Measurements from ENCODE around the gene KRT33A. TPM values are rescaled to one million over a fixed set of nuclear protein-coding genes. Genes with fewer than 3 reads are reported as not detected.
"Not testable (repeated sequence)": the region's sequence is repeated elsewhere in the genome, so short reads cannot be mapped to it uniquely, and the experiment has no call there.

KRT33A gene
- total RNA-seq, 1 donor from 2014 or later = not detected

DNA sequence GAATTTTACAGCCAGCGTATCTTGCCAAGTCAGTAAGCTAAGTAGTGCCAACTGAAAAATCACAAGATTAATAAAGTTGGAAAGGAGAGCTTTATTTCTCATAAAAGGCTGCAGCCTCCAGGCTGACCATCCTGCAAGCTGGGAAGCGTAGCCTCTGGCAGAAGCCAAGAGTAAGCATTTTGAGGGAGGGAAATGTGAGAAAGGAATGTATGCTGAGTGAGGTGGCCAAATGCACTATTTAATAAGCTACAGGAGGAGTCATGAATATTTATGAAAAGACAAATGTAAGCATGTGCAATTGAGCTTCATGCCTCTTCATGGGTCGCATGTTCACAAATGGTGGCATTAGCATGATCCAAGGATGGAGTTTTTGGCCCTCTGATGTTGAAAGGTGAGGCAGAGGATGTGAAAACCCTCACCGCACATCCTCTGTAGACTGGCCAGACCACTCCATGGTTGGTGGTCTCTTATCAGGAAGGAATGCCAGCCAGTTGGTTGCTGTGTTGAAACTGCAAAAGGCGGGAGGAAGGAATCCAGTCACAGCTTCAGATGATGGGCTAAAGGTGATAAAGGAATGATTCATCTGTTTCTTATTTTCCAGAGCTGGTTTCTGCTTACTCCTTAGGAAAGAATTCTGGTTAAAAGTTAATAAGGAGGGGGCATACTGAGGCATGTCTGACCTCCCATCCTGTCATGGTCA, 9.8 kb upstream of the KRT33A start:
- no peak overlapping the region for H3K4me3 ChIP-seq (ENCODE audit: low read depth, low read length)
- TF ChIP-seq, protein P1, sequence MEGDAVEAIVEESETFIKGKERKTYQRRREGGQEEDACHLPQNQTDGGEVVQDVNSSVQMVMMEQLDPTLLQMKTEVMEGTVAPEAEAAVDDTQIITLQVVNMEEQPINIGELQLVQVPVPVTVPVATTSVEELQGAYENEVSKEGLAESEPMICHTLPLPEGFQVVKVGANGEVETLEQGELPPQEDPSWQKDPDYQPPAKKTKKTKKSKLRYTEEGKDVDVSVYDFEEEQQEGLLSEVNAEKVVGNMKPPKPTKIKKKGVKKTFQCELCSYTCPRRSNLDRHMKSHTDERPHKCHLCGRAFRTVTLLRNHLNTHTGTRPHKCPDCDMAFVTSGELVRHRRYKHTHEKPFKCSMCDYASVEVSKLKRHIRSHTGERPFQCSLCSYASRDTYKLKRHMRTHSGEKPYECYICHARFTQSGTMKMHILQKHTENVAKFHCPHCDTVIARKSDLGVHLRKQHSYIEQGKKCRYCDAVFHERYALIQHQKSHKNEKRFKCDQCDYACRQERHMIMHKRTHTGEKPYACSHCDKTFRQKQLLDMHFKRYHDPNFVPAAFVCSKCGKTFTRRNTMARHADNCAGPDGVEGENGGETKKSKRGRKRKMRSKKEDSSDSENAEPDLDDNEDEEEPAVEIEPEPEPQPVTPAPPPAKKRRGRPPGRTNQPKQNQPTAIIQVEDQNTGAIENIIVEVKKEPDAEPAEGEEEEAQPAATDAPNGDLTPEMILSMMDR (conservative IDR thresholded peaks at IDR 0.05; ENCODE audit: low read depth, low read length) = no peak
- DNase-seq (ENCODE audit: low read depth) = peak; percentile 80

DNA sequence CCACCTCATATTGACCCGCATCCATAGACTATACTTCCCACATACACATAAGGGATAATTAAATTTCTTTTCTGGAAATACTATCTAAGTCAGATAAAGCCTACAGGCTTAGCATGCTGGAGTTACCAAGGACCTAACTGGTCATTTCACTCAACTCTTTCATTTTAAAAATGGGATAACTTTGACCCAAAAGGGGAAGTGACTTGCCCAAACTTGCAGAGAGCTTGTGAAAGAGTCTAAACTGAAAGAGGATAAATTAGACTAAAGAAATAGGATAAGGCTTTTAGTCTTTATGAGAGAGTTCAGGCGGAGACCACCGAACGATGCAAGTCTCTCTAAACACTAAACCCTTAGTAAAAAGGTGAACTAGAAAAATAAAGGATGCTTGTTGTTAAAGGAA, 3.9 kb upstream of the KRT33A start:
- no peak overlapping the region for H3K4me3 ChIP-seq (ENCODE audit: low read depth, low read length)
- TF ChIP-seq, protein P1 (conservative IDR thresholded peaks at IDR 0.05; ENCODE audit: low read depth, low read length) = no peak
- DNase-seq (ENCODE audit: low read depth) = no peak

DNA sequence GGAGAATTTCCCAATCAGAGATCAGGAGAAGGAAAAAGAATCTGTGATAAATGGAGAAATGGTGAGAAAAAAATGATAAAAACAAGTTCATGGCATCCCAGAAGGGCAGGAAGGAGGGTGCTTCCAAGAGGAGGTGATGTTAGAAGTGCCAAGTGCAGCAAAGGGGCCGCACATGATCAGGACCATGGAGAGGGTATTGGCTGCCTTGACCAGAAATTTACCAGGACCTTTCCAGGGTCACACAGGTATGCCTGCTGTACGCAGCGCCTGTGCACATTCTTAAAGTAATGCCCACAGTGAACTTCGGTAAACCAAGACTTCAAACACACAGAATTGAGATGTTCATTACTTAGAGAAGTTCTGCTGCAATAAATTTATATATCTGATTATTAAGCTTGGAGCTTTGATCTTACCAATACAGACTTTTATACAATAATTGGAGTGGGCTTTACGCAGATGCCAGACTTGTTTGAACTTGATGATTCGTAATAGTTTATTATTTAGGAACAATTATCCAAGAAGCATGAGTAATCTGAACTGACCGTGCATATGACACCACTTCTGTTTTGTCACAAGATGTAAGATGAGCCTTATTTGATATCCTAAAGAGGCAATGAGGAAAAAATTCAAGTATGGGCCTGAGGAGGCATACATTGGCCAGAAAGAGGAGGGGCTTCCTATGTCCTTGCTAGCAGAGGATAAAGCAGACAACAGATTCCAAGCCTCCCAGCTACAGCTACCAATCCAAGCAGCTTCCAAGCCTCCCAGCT, 2.2 kb upstream of the KRT33A start:
- TF ChIP-seq, protein P1 (conservative IDR thresholded peaks at IDR 0.05; ENCODE audit: low read depth, low read length) = no peak
- no peak overlapping the region for H3K4me3 ChIP-seq (ENCODE audit: low read depth, low read length)
- DNase-seq (ENCODE audit: low read depth) = no peak

DNA sequence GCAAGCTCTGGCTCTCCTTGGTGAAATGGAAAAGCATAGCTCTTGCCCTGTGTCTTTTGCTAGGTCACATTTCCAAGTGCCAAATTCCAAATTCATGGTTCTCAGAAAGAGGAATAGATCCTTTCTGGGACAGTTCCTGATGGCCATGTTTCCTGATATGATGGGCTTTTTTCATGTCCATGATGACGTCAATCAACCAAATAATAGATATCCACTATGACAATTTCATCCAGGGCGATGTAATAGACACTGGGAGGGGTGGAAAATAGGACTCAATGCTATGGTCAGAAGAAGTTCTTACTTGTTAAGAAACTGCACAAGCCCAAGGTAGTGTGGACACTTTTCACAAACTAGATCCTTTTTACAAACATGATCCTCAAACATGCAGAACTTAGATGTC, 549 bp upstream of the KRT33A start:
- TF ChIP-seq, protein P1 (conservative IDR thresholded peaks at IDR 0.05; ENCODE audit: low read depth, low read length) = no peak
- no peak for DNase-seq (ENCODE audit: low read depth)
- H3K4me3 ChIP-seq (ENCODE audit: low read depth, low read length) = no peak overlapping the region

DNA sequence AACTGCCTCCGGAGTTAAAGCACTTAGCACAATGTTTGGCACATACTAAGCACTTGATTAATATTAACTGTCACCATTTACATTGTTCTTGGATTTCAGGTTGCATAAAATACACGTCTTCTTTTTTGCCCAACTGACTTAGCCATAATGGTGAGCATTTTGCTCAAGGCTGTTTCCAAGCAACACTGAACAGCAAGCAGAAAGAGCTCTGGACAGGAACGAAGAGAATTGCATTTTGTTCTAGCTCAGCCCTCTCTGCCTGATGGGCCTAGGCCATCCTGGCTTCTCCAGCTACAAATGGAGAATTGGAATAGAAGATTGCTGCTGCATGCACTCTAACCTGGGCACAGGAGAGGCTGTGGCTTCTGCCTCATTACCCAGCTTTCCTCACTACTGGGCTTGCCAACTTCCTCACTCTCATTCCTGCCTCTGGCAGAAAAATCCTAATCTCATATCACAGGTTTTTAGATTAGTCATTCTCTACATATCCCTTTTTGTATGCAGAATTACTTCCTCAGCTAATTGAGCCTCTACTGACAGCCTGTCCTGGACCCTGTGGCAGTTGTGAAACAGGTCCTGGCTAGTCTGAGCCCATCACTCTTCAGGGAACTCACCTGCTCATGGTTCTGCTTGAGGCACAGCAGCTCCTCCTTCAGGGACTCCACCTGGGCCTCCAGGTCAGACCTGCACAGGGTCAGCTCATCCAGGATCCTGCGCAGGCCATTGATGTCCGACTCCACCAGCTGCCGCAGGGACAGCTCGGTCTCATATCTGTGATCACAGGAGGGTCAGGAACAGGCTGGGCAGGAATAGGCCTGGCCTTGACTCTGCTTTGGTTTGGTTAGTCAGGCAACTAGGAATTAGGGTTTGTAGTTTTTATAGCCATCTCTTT, 2.5 kb downstream of the KRT33A start:
- no peak overlapping the region for H3K4me3 ChIP-seq (ENCODE audit: low read depth, low read length)
- no peak for DNase-seq (ENCODE audit: low read depth)
- TF ChIP-seq, protein P1 (conservative IDR thresholded peaks at IDR 0.05; ENCODE audit: low read depth, low read length) = no peak

DNA sequence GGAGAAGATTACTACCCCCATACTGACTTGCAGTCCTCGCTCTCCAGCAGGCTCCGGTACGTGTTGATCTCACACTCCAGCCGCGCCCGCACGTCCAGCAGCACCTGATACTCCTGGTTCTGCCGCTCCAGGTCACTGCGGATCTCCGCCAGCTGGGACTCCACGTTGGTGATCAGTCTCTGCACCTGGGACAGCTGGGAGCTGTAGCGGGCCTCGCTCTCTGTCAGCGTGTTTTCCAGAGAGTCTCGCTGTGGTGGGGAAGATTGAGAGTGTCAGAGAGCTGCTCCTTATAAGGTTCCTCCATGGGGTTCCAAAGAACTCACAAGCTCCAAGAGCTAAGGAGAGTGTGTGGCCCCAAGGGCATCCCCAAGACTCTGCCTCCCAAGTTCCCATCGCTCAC, 4.2 kb downstream of the KRT33A start:
- H3K4me3 ChIP-seq (ENCODE audit: low read depth, low read length); DNase-seq (ENCODE audit: low read depth): not testable (repeated sequence)

DNA sequence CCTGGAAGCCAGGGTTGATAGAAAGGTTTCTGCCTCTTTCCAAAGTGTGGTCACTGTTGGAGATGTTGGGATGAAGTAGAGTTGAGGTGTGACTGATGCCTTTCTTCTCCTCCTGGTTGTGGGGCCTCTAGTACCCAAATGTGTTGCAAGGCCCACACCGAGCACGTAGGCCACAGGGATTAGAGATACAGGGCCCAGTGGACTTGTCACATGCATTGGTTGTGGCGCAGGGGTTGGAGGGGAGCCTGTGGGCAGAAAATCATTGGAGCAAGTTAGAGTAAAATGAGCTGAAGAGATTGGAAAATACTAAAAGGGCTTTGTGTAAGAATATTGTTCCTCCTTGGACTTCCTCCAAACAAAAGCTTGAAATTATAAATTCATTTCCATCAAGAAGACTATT, 4.6 kb downstream of the KRT33A start:
- no peak for DNase-seq (ENCODE audit: low read depth)
- TF ChIP-seq, protein P1 (conservative IDR thresholded peaks at IDR 0.05; ENCODE audit: low read depth, low read length) = no peak
- H3K4me3 ChIP-seq (ENCODE audit: low read depth, low read length) = no peak overlapping the region
